GM12873 (cell line): ENCODE measurements around the gene DNAAF8.

Experiments
- CTCF ChIP-seq: IDR thresholded peaks from 2 replicates; pipeline ENCODE4 v1.5.1; 2012; ENCODE audit warnings: low read depth, mild to moderate bottlenecking, moderate library complexity, low read length, control low read depth; ENCODE audit not compliant: insufficient read depth; ENCODE audit errors: missing control alignments

The DNAAF8 gene

DNA sequence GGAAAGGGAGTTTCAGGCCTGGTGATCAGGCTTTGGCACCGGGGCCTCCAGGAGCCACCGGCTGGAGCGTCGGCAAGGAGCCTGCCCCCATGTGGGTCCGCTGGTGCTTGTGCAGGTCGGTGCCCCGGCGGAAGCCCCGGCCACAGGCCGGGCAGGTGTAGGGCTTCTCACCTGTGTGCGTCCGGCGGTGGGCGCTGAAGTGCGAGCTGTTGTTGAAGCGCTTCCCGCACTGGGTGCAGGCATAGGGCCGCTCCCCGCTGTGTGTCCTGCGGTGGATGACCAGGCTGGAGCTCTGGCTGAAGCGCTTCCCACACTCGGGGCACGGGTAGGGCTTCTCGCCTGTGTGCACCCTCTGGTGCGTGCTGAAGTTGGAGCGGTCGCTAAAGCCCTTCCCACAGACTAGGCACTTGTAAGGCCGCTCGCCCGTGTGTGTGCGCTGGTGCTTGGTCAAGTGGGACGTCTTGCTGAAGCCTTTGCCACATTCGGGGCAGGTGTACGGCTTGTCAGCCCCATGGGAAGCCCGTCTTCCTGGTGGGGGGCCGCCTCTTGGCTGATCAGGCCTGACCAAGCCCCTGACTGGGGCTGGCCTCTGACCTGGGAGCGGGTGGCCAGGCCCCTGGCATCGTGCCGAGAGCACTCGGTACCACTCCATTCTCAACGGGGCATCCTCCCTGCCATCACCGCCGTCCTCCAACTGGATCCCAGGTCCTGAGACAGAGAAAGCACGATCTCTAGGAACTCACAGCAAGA lies 18.2 kb downstream of the DNAAF8 start:
- no peak for TF ChIP-seq CTCF

GRCh38 chr16:4753227-4753626 lies 18.9 kb downstream of the DNAAF8 start:
- no peak for TF ChIP-seq CTCF

- no peak for TF ChIP-seq CTCF
These were observed 20.5 kb downstream of the DNAAF8 start for GRCh38 chr16:4754865-4755264.

DNA sequence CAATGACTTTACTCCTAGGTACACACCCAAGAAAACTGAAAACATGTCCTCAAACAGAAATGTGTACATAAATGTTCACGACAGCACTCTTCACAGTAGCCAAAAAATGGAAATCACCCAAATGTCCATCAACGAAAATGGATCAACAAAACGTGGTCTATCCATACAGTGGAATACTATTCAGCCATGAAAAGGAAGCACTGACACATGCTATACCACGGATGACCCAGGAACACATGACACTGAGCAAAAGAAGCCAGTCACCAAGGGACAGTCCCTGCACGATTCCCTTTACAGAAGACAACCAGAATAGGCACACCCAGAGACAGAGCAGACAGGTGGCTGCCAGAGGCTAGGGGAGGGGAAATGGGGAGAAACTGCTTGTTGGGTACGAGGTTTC lies 21.4 kb downstream of the DNAAF8 start:
- TF ChIP-seq CTCF = no peak

GRCh38 chr16:4760221-4760910 lies 26.0 kb downstream of the DNAAF8 start:
- no peak for TF ChIP-seq CTCF

GRCh38 chr16:4762205-4762604 lies 27.9 kb downstream of the DNAAF8 start:
- TF ChIP-seq CTCF = no peak

- no peak for TF ChIP-seq CTCF
These were observed 29.5 kb downstream of the DNAAF8 start for GRCh38 chr16:4763791-4764190.
